ENCODE data around the gene PTPN4. TPM values are rescaled to one million over a fixed set of nuclear protein-coding genes. Genes with fewer than 3 reads are reported as not detected.

PTPN4 gene
- 25.0 and 27.6 TPM in 2 replicates for total RNA-seq

GRCh38 chr2:119759451-119760236, at the start of gene PTPN4:
PTPN4 (plus strand) TSS chr2:119759922; CDS start chr2:119809854, 49,932 bp downstream.

GRCh38 chr2:120012771-120013596, 253.3 kb downstream of the PTPN4 start, which contains the start of gene EPB41L5:
EPB41L5 (plus strand) TSS chr2:120013077; CDS start chr2:120019085, 6,008 bp downstream.

Other genes starting within 250 kb of the PTPN4 start
- not detected in 2 replicates for gene SCTR, start 235.4 kb upstream of the PTPN4 start, total RNA-seq
- not detected in 2 replicates for gene CFAP221, start 215.5 kb upstream of the PTPN4 start, total RNA-seq
- 5.1 and 5.3 TPM in 2 replicates for gene TMEM177, start 80.7 kb upstream of the PTPN4 start, total RNA-seq